Measurements from ENCODE around the gene CPO.
"Not testable (repeated sequence)": the region's sequence is repeated elsewhere in the genome, so short reads cannot be mapped to it uniquely, and the experiment has no call there.

The CPO gene

GRCh38 chr2:206939340-206939739, at the start of gene CPO:
Gene CPO (plus strand): TSS chr2:206939518. CDS start chr2:206939600, 82 bp downstream.
- no peak for DNase-seq (ENCODE audit: low read depth in 2 of 2)

- no peak for DNase-seq (ENCODE audit: low read depth in 2 of 2)
These were observed 49.1 kb upstream of the CPO start for GRCh38 chr2:206890179-206890578.

GRCh38 chr2:206890926-206891325, 48.4 kb upstream of the CPO start:
- DNase-seq (ENCODE audit: low read depth in 2 of 2), result no peak

- DNase-seq (ENCODE audit: low read depth in 2 of 2), result peak in 1 of 2 donors; percentile 0
These were observed 24.2 kb upstream of the CPO start for GRCh38 chr2:206915121-206915520.

- DNase-seq (ENCODE audit: low read depth in 2 of 2), result no peak
These were observed 21.1 kb upstream of the CPO start for GRCh38 chr2:206918263-206918662.

- no peak for DNase-seq (ENCODE audit: low read depth in 2 of 2)
These were observed 19.0 kb upstream of the CPO start for GRCh38 chr2:206920310-206920709.

GRCh38 chr2:206920951-206921350, 18.4 kb upstream of the CPO start:
- DNase-seq (ENCODE audit: low read depth in 2 of 2), result no peak

- no peak for DNase-seq (ENCODE audit: low read depth in 2 of 2)
These were observed 17.8 kb upstream of the CPO start for GRCh38 chr2:206921529-206921928.

- DNase-seq (ENCODE audit: low read depth in 2 of 2), result no peak
These were observed 3.1 kb upstream of the CPO start for GRCh38 chr2:206935991-206936842.

GRCh38 chr2:206936843-206937230, 2.5 kb upstream of the CPO start:
- no peak for DNase-seq (ENCODE audit: low read depth in 2 of 2)

- no peak for DNase-seq (ENCODE audit: low read depth in 2 of 2)
These were observed 1.8 kb upstream of the CPO start for GRCh38 chr2:206937555-206937954.

GRCh38 chr2:206940546-206940945, 1.2 kb downstream of the CPO start:
- no peak for DNase-seq (ENCODE audit: low read depth in 2 of 2)

- no peak for DNase-seq (ENCODE audit: low read depth in 2 of 2)
These were observed 3.5 kb downstream of the CPO start for GRCh38 chr2:206942592-206943478.

- DNase-seq (ENCODE audit: low read depth in 2 of 2), result not testable (repeated sequence)
These were observed 14.1 kb downstream of the CPO start for GRCh38 chr2:206953404-206953803.

GRCh38 chr2:206955253-206955652, 15.9 kb downstream of the CPO start:
- DNase-seq (ENCODE audit: low read depth in 2 of 2), result no peak

GRCh38 chr2:206958261-206958660, 18.9 kb downstream of the CPO start:
- no peak for DNase-seq (ENCODE audit: low read depth in 2 of 2)

- DNase-seq (ENCODE audit: low read depth in 2 of 2), result no peak
These were observed 23.6 kb downstream of the CPO start for GRCh38 chr2:206962966-206963365.

GRCh38 chr2:206968134-206969086, 29.1 kb downstream of the CPO start:
- DNase-seq (ENCODE audit: low read depth in 2 of 2), result no peak

GRCh38 chr2:206969192-206969591, 29.9 kb downstream of the CPO start:
- no peak for DNase-seq (ENCODE audit: low read depth in 2 of 2)

GRCh38 chr2:206970589-206971360, 31.5 kb downstream of the CPO start:
- DNase-seq (ENCODE audit: low read depth in 2 of 2), result no peak

GRCh38 chr2:206971805-206972204, 32.5 kb downstream of the CPO start:
- DNase-seq (ENCODE audit: low read depth in 2 of 2), result no peak

All from stimulated activated CD8-positive, alpha-beta memory T cell treated with anti-CD3 and anti-CD28 coated beads, Interleukin-2, amount 100 ng/mL, for 48 hours (primary cell).